Measurements from ENCODE around the gene FPGS. TPM values are rescaled to one million over a fixed set of nuclear protein-coding genes. Genes with fewer than 3 reads are reported as not detected.

Gene FPGS
- total RNA-seq, 1 donor, result 98.1 TPM

- Histone ChIP-seq H4K20me1 (ENCODE audit: insufficient read depth, low read length) (peaks cover 58% of the 10 kb centered on the region), H3K4me3 (ENCODE audit: insufficient read depth, low read length) (no peak overlapping the region), H3K4me1 (ENCODE audit: insufficient read depth, low read length) (peaks cover 9% of the 10 kb centered on the region), H3K36me3 (ENCODE audit: insufficient read depth, low read length) (peaks cover 56% of the 10 kb centered on the region), H2AFZ (ENCODE audit: low read length) (no peak overlapping the region), H3K9me3 (ENCODE audit: low read depth, low read length) (no peaks in the 10 kb centered on the region), H3K27ac (ENCODE audit: low read depth, low read length) (no peak overlapping the region), H3K4me2 (ENCODE audit: insufficient read depth, low read length) (no peak overlapping the region), H3K79me2 (ENCODE audit: insufficient read depth, low read length) (peaks cover 52% of the 10 kb centered on the region), H3K27me3 (ENCODE audit: insufficient read depth, low read length) (no peaks in the 10 kb centered on the region)
- no peak for TF ChIP-seq CTCF (IDR thresholded peaks at IDR 0.05; ENCODE audit: extremely low read depth, low read depth, low read length)
- peak; percentile 60 for DNase-seq (ENCODE audit: insufficient read length, low spot score, missing footprints)
Observed at GRCh38 chr9:127788337-127789011, 14.2 kb upstream of the FPGS start.

- DNase-seq (ENCODE audit: insufficient read length, low spot score, missing footprints), result no peak
- Histone ChIP-seq H3K27me3 (ENCODE audit: insufficient read depth, low read length) (no peaks in the 10 kb centered on the region), H3K4me1 (ENCODE audit: insufficient read depth, low read length) (peaks cover 9% of the 10 kb centered on the region), H3K9me3 (ENCODE audit: low read depth, low read length) (no peaks in the 10 kb centered on the region), H3K27ac (ENCODE audit: low read depth, low read length) (no peak overlapping the region), H4K20me1 (ENCODE audit: insufficient read depth, low read length) (peaks cover 59% of the 10 kb centered on the region), H3K4me2 (ENCODE audit: insufficient read depth, low read length) (no peak overlapping the region), H3K36me3 (ENCODE audit: insufficient read depth, low read length) (peaks cover 56% of the 10 kb centered on the region), H3K79me2 (ENCODE audit: insufficient read depth, low read length) (peaks cover 52% of the 10 kb centered on the region), H2AFZ (ENCODE audit: low read length) (no peak overlapping the region), H3K4me3 (ENCODE audit: insufficient read depth, low read length) (no peak overlapping the region)
- no peak for TF ChIP-seq CTCF (IDR thresholded peaks at IDR 0.05; ENCODE audit: extremely low read depth, low read depth, low read length)
Observed at GRCh38 chr9:127789179-127789578, 13.5 kb upstream of the FPGS start.

- no peaks in the 10 kb centered on the region for H3K27me3 ChIP-seq (ENCODE audit: insufficient read depth, low read length)
- H3K4me2 ChIP-seq (ENCODE audit: insufficient read depth, low read length), result no peak overlapping the region
- no peak overlapping the region for H3K4me3 ChIP-seq (ENCODE audit: insufficient read depth, low read length)
- H3K79me2 ChIP-seq (ENCODE audit: insufficient read depth, low read length), result peaks cover 52% of the 10 kb centered on the region
- H3K36me3 ChIP-seq (ENCODE audit: insufficient read depth, low read length), result peaks cover 56% of the 10 kb centered on the region
- H3K27ac ChIP-seq (ENCODE audit: low read depth, low read length), result no peak overlapping the region
- peaks cover 59% of the 10 kb centered on the region for H4K20me1 ChIP-seq (ENCODE audit: insufficient read depth, low read length)
- no peak overlapping the region for H2AFZ ChIP-seq (ENCODE audit: low read length)
- peaks cover 9% of the 10 kb centered on the region for H3K4me1 ChIP-seq (ENCODE audit: insufficient read depth, low read length)
- DNase-seq (ENCODE audit: insufficient read length, low spot score, missing footprints), result peak; percentile 78
- TF ChIP-seq CTCF (IDR thresholded peaks at IDR 0.05; ENCODE audit: extremely low read depth, low read depth, low read length), result no peak
- H3K9me3 ChIP-seq (ENCODE audit: low read depth, low read length), result no peaks in the 10 kb centered on the region
Observed at GRCh38 chr9:127790094-127790855, 12.4 kb upstream of the FPGS start.

GRCh38 chr9:127791085-127791484 lies 11.6 kb upstream of the FPGS start:
- no peaks in the 10 kb centered on the region for H3K27me3 ChIP-seq (ENCODE audit: insufficient read depth, low read length)
- peaks cover 14% of the 10 kb centered on the region for H3K4me1 ChIP-seq (ENCODE audit: insufficient read depth, low read length)
- peaks cover 58% of the 10 kb centered on the region for H4K20me1 ChIP-seq (ENCODE audit: insufficient read depth, low read length)
- H3K36me3 ChIP-seq (ENCODE audit: insufficient read depth, low read length), result peaks cover 56% of the 10 kb centered on the region
- H3K4me2 ChIP-seq (ENCODE audit: insufficient read depth, low read length), result no peak overlapping the region
- no peak overlapping the region for H2AFZ ChIP-seq (ENCODE audit: low read length)
- TF ChIP-seq CTCF (IDR thresholded peaks at IDR 0.05; ENCODE audit: extremely low read depth, low read depth, low read length), result no peak
- peak; percentile 55 for DNase-seq (ENCODE audit: insufficient read length, low spot score, missing footprints)
- no peak overlapping the region for H3K4me3 ChIP-seq (ENCODE audit: insufficient read depth, low read length)
- H3K79me2 ChIP-seq (ENCODE audit: insufficient read depth, low read length), result peaks cover 49% of the 10 kb centered on the region
- H3K9me3 ChIP-seq (ENCODE audit: low read depth, low read length), result no peaks in the 10 kb centered on the region
- no peak overlapping the region for H3K27ac ChIP-seq (ENCODE audit: low read depth, low read length)

All from osteoblast (primary cell).